ENCODE measurements around the gene TFF3. TPM values are rescaled to one million over a fixed set of nuclear protein-coding genes. Genes with fewer than 3 reads are reported as not detected.
A peak's percentile ranks its signal among the peaks of the same experiment; 100 is the strongest.

The TFF3 gene
- total and polyA plus RNA-seq, 5 donors from 2014 or later = not detected

- Histone ChIP-seq H3K4me1 (ENCODE audit: control insufficient read depth, insufficient read depth, low read length, poor library complexity, severe bottlenecking) (peaks cover 31% of the 10 kb centered on the region), H3K27ac (ENCODE audit: insufficient read depth, low read length, poor library complexity, severe bottlenecking) (no peak overlapping the region), H3K9me3 (ENCODE audit: control insufficient read depth in 2 of 2, low read length in 2 of 2) (no peaks in the 10 kb centered on the region), H3K27me3 (ENCODE audit: control insufficient read depth, insufficient read depth, low read length) (no peaks in the 10 kb centered on the region), H3K4me3 (ENCODE audit: low read depth, low read length) (no peak overlapping the region), H3K36me3 (ENCODE audit: control insufficient read depth, insufficient read depth, low read length) (peaks cover 27% of the 10 kb centered on the region)
- no peaks in the 10 kb centered on the region for H3K9me3 Mint-ChIP-seq
- no peaks in the 10 kb centered on the region for H3K27me3 Mint-ChIP-seq
- ATAC-seq (ENCODE audit: low read depth in 2 of 2) = no peak
- H3K4me1 Mint-ChIP-seq = peaks cover 11 to 41% (median 25%) of the 10 kb centered on the region in 4 donors
- DNase-seq = no peak
- peak overlapping the region in 3 of 4 donors; percentile 24 to 56 (median 27) for H3K4me3 Mint-ChIP-seq
- peak overlapping the region; percentile 44 to 94 (median 63) for H3K27ac Mint-ChIP-seq
- H3K36me3 Mint-ChIP-seq = peaks cover 11% of the 10 kb centered on the region
Measured at GRCh38 chr21:42269386-42269785, 45.8 kb downstream of the TFF3 start.

GRCh38 chr21:42266971-42267556 is 48.1 kb downstream of the TFF3 start:
- Mint-ChIP-seq H3K4me3 (peak overlapping the region in 2 of 4 donors; percentile 44 to 62), H3K9me3 (no peaks in the 10 kb centered on the region), H3K27me3 (no peaks in the 10 kb centered on the region), H3K36me3 (peaks cover 14% of the 10 kb centered on the region), H3K4me1 (peaks cover 11 to 48% (median 29%) of the 10 kb centered on the region in 4 donors), H3K27ac (peak overlapping the region; percentile 83 to 96 (median 91))
- no peaks in the 10 kb centered on the region for H3K27me3 ChIP-seq (ENCODE audit: control insufficient read depth, insufficient read depth, low read length)
- peaks cover 31% of the 10 kb centered on the region for H3K4me1 ChIP-seq (ENCODE audit: control insufficient read depth, insufficient read depth, low read length, poor library complexity, severe bottlenecking)
- H3K27ac ChIP-seq (ENCODE audit: insufficient read depth, low read length, poor library complexity, severe bottlenecking) = no peak overlapping the region
- no peak overlapping the region for H3K4me3 ChIP-seq (ENCODE audit: low read depth, low read length)
- ATAC-seq (ENCODE audit: low read depth in 2 of 2) (no peak), DNase-seq (no peak)
- H3K36me3 ChIP-seq (ENCODE audit: control insufficient read depth, insufficient read depth, low read length) = peaks cover 8% of the 10 kb centered on the region
- no peaks in the 10 kb centered on the region for H3K9me3 ChIP-seq (ENCODE audit: control insufficient read depth in 2 of 2, low read length in 2 of 2)

- ATAC-seq (ENCODE audit: low read depth in 2 of 2) = no peak
- no peak for DNase-seq
- peaks cover 11 to 47% (median 27%) of the 10 kb centered on the region in 4 donors for H3K4me1 Mint-ChIP-seq
- peak overlapping the region in 2 of 3 donors; percentile 48 to 62 for H3K27ac Mint-ChIP-seq
- Histone ChIP-seq H3K4me3 (ENCODE audit: low read depth, low read length) (no peak overlapping the region), H3K4me1 (ENCODE audit: control insufficient read depth, insufficient read depth, low read length, poor library complexity, severe bottlenecking) (peaks cover 31% of the 10 kb centered on the region), H3K27me3 (ENCODE audit: control insufficient read depth, insufficient read depth, low read length) (no peaks in the 10 kb centered on the region), H3K36me3 (ENCODE audit: control insufficient read depth, insufficient read depth, low read length) (peaks cover 5% of the 10 kb centered on the region), H3K9me3 (ENCODE audit: control insufficient read depth in 2 of 2, low read length in 2 of 2) (no peaks in the 10 kb centered on the region), H3K27ac (ENCODE audit: insufficient read depth, low read length, poor library complexity, severe bottlenecking) (no peak overlapping the region)
- H3K9me3 Mint-ChIP-seq = no peaks in the 10 kb centered on the region
- H3K36me3 Mint-ChIP-seq = peaks cover 8% of the 10 kb centered on the region
- peak overlapping the region in 1 of 4 donors; percentile 44 for H3K4me3 Mint-ChIP-seq
- H3K27me3 Mint-ChIP-seq = no peaks in the 10 kb centered on the region
Measured at GRCh38 chr21:42265231-42265812, 49.9 kb downstream of the TFF3 start.

DNA sequence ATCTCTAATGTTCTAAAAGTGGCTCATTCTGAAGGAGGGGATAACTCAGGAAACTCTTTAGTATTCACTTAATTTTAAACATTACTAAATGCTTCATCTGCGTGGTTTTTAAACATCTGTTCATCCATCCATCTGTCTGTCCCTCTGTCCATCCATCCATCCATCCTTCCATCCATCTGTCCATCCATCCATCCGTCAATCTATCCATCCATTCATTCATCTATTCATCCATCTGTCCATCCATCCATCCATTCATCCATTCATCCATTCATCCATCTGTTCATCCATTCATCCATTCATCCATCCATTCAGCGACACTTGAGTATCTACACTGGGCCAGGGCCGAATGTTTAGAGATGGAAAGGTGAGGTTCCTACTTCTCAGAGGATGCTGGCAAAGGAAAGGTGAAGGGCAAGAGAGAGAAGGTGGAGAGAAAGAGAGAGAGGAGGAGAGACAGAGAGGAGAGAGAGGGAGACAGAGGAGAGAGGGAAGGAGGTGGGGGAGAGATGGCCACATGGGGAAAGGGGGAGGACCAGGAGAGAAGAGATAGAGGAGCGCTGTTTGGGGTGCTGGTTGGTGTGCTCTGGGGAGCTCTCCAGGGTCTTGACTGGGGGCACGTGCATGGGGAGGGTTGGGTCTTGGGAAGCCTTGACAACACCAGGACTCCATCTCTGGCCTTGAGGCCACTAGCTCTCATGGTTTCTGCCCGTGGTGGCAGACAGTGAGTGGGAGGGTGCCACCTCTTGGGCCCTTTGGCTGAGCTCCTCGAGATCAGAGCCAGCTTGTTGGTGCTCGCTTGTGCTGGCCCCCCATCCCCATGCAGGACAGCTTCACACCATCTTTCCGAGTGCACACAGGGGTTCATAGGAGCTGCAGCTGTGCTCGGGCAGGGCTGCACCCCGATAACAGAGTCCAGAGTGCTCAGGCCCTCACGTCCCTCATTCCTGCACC is 50.7 kb downstream of the TFF3 start:
- Histone ChIP-seq H3K4me3 (ENCODE audit: low read depth, low read length) (no peak overlapping the region), H3K9me3 (ENCODE audit: control insufficient read depth in 2 of 2, low read length in 2 of 2) (no peaks in the 10 kb centered on the region), H3K36me3 (ENCODE audit: control insufficient read depth, insufficient read depth, low read length) (peaks cover 5% of the 10 kb centered on the region), H3K27ac (ENCODE audit: insufficient read depth, low read length, poor library complexity, severe bottlenecking) (no peak overlapping the region), H3K4me1 (ENCODE audit: control insufficient read depth, insufficient read depth, low read length, poor library complexity, severe bottlenecking) (peaks cover 31% of the 10 kb centered on the region), H3K27me3 (ENCODE audit: control insufficient read depth, insufficient read depth, low read length) (no peaks in the 10 kb centered on the region)
- Mint-ChIP-seq H3K27ac (peak overlapping the region; percentile 47 to 66 (median 62)), H3K4me1 (peaks cover 11 to 48% (median 26%) of the 10 kb centered on the region in 4 donors), H3K9me3 (no peaks in the 10 kb centered on the region), H3K36me3 (peaks cover 8% of the 10 kb centered on the region), H3K4me3 (peak overlapping the region in 2 of 4 donors; percentile 28 to 44), H3K27me3 (no peaks in the 10 kb centered on the region)
- ATAC-seq (ENCODE audit: low read depth in 2 of 2) = no peak
- DNase-seq = no peak

- ATAC-seq (ENCODE audit: low read depth in 2 of 2) = no peak
- Histone ChIP-seq H3K9me3 (ENCODE audit: control insufficient read depth in 2 of 2, low read length in 2 of 2) (no peaks in the 10 kb centered on the region), H3K36me3 (ENCODE audit: control insufficient read depth, insufficient read depth, low read length) (peaks cover 5% of the 10 kb centered on the region), H3K4me3 (ENCODE audit: low read depth, low read length) (no peak overlapping the region), H3K27me3 (ENCODE audit: control insufficient read depth, insufficient read depth, low read length) (no peaks in the 10 kb centered on the region), H3K27ac (ENCODE audit: insufficient read depth, low read length, poor library complexity, severe bottlenecking) (no peak overlapping the region), H3K4me1 (ENCODE audit: control insufficient read depth, insufficient read depth, low read length, poor library complexity, severe bottlenecking) (peaks cover 25% of the 10 kb centered on the region)
- no peak overlapping the region for H3K4me3 Mint-ChIP-seq
- no peak for DNase-seq
- H3K4me1 Mint-ChIP-seq = peaks cover 11 to 46% (median 26%) of the 10 kb centered on the region in 4 donors
- peaks cover 8% of the 10 kb centered on the region for H3K36me3 Mint-ChIP-seq
- H3K9me3 Mint-ChIP-seq = no peaks in the 10 kb centered on the region
- H3K27me3 Mint-ChIP-seq = no peaks in the 10 kb centered on the region
- peak overlapping the region in 1 of 3 donors; percentile 36 for H3K27ac Mint-ChIP-seq
Measured at GRCh38 chr21:42263591-42264131, 51.5 kb downstream of the TFF3 start.

- no peak overlapping the region for H3K27ac Mint-ChIP-seq
- ATAC-seq (ENCODE audit: low read depth in 2 of 2) = no peak
- H3K9me3 ChIP-seq (ENCODE audit: control insufficient read depth in 2 of 2, low read length in 2 of 2) = no peaks in the 10 kb centered on the region
- peaks cover 22% of the 10 kb centered on the region for H3K4me1 ChIP-seq (ENCODE audit: control insufficient read depth, insufficient read depth, low read length, poor library complexity, severe bottlenecking)
- no peak overlapping the region for H3K27ac ChIP-seq (ENCODE audit: insufficient read depth, low read length, poor library complexity, severe bottlenecking)
- H3K27me3 Mint-ChIP-seq = no peaks in the 10 kb centered on the region
- H3K4me3 ChIP-seq (ENCODE audit: low read depth, low read length) = no peak overlapping the region
- peaks cover 11 to 45% (median 24%) of the 10 kb centered on the region in 4 donors for H3K4me1 Mint-ChIP-seq
- H3K9me3 Mint-ChIP-seq = no peaks in the 10 kb centered on the region
- H3K27me3 ChIP-seq (ENCODE audit: control insufficient read depth, insufficient read depth, low read length) = no peaks in the 10 kb centered on the region
- H3K36me3 ChIP-seq (ENCODE audit: control insufficient read depth, insufficient read depth, low read length) = peaks cover 5% of the 10 kb centered on the region
- no peak for DNase-seq
- no peak overlapping the region for H3K4me3 Mint-ChIP-seq
- H3K36me3 Mint-ChIP-seq = peaks cover 11% of the 10 kb centered on the region
Measured at GRCh38 chr21:42262831-42263231, 52.4 kb downstream of the TFF3 start.

GRCh38 chr21:42261829-42262200 is 53.4 kb downstream of the TFF3 start:
- H3K36me3 Mint-ChIP-seq = peaks cover 11% of the 10 kb centered on the region
- no peak overlapping the region for H3K27ac ChIP-seq (ENCODE audit: insufficient read depth, low read length, poor library complexity, severe bottlenecking)
- H3K27ac Mint-ChIP-seq = no peak overlapping the region
- peaks cover 11% of the 10 kb centered on the region for H3K4me1 ChIP-seq (ENCODE audit: control insufficient read depth, insufficient read depth, low read length, poor library complexity, severe bottlenecking)
- peaks cover 6 to 41% (median 21%) of the 10 kb centered on the region in 4 donors for H3K4me1 Mint-ChIP-seq
- no peaks in the 10 kb centered on the region for H3K9me3 Mint-ChIP-seq
- DNase-seq = no peak
- H3K4me3 ChIP-seq (ENCODE audit: low read depth, low read length) = no peak overlapping the region
- no peaks in the 10 kb centered on the region for H3K9me3 ChIP-seq (ENCODE audit: control insufficient read depth in 2 of 2, low read length in 2 of 2)
- H3K27me3 ChIP-seq (ENCODE audit: control insufficient read depth, insufficient read depth, low read length) = no peaks in the 10 kb centered on the region
- peaks cover 5% of the 10 kb centered on the region for H3K36me3 ChIP-seq (ENCODE audit: control insufficient read depth, insufficient read depth, low read length)
- ATAC-seq (ENCODE audit: low read depth in 2 of 2) = no peak
- H3K4me3 Mint-ChIP-seq = no peak overlapping the region
- H3K27me3 Mint-ChIP-seq = no peaks in the 10 kb centered on the region

Data from CD4-positive, CD25-positive, alpha-beta regulatory T cell (primary cell).